Common myeloid progenitor, CD34-positive (primary cell): Measurements from ENCODE around the gene NOX4.
"Not testable (repeated sequence)": the region's sequence is repeated elsewhere in the genome, so short reads cannot be mapped to it uniquely, and the experiment has no call there.

Source experiments
- CTCF ChIA-PET: fragments of 350-600 bp; sonication (Branson Sonifier 250); formaldehyde crosslinking; loops from one replicate; lab custom pipeline; 2021; ENCODE audit warnings: antibody characterized with exemption; lab: Charles Lee
- POLR2A ChIA-PET: fragments of 350-600 bp; sonication (Branson Sonifier 250); formaldehyde crosslinking; loops from one replicate; lab custom pipeline; 2021; ENCODE audit warnings: antibody characterized with exemption; lab: Charles Lee
- DNase-seq, 3 donors: peaks; one replicate each; pipeline versions ENCODE4 v3.0.0 to v3.0.0-alpha.2; 2013
- H3K27ac ChIP-seq, 2 experiments: 1 replicate in 1 of 2; 2 replicates in 1 of 2; pipeline ENCODE4 v1.7.0; 2013; ENCODE audit warnings: inconsistent platforms in 2 of 2, low read length in 2 of 2, mild to moderate bottlenecking in 2 of 2, low read depth in 1 of 2, moderate library complexity in 1 of 2; ENCODE audit not compliant: severe bottlenecking in 2 of 2, insufficient read depth in 1 of 2, poor library complexity in 1 of 2
- H3K27me3 ChIP-seq, 5 experiments: replicated peaks in 2 of 5; 1 replicate in 3 of 5; 2 replicates in 2 of 5; pipeline versions ENCODE4 v1.6.1 to v1.7.0; 2013; ENCODE audit warnings: low read length in 4 of 5, mild to moderate bottlenecking in 2 of 5, moderate library complexity in 2 of 5, inconsistent platforms in 1 of 5; ENCODE audit not compliant: insufficient read depth in 5 of 5, control insufficient read depth in 4 of 5
- H3K36me3 ChIP-seq, 4 experiments: 1 replicate in 2 of 4; 2 replicates in 2 of 4; pipeline versions ENCODE4 v1.6.1 to v1.7.0; 2013; ENCODE audit warnings: low read length in 3 of 4, control low read depth in 1 of 4, mild to moderate bottlenecking in 1 of 4; ENCODE audit not compliant: control insufficient read depth in 4 of 4, insufficient read depth in 4 of 4
- H3K4me1 ChIP-seq, 4 experiments: 1 replicate in 3 of 4; 2 replicates in 1 of 4; pipeline versions ENCODE4 v1.6.1 to v1.7.1; 2013; ENCODE audit warnings: low read length in 3 of 4, mild to moderate bottlenecking in 3 of 4, control low read depth in 1 of 4, inconsistent platforms in 1 of 4, moderate library complexity in 1 of 4; ENCODE audit not compliant: control insufficient read depth in 4 of 4, insufficient read depth in 4 of 4; ENCODE audit errors: control extremely low read depth in 1 of 4
- H3K4me3 ChIP-seq, 7 experiments: 1 replicate in 4 of 7; 2 replicates in 3 of 7; pipeline versions ENCODE4 v1.5.1 to v1.7.0; 2013; ENCODE audit warnings: mild to moderate bottlenecking in 7 of 7, low read length in 6 of 7, moderate library complexity in 6 of 7, inconsistent platforms in 2 of 7, low read depth in 2 of 7, control low read depth in 1 of 7; ENCODE audit not compliant: insufficient read depth in 4 of 7, control insufficient read depth in 1 of 7; ENCODE audit errors: extremely low read depth in 1 of 7
- H3K9me3 ChIP-seq, 5 experiments: 1 replicate in 4 of 5; 2 replicates in 1 of 5; pipeline versions ENCODE4 v1.6.1 to v1.7.1; 2013; ENCODE audit warnings: low read length in 4 of 5, mild to moderate bottlenecking in 2 of 5, inconsistent platforms in 1 of 5, low read depth in 1 of 5, moderate library complexity in 1 of 5; ENCODE audit not compliant: control insufficient read depth in 4 of 5, insufficient read depth in 2 of 5; ENCODE audit errors: control extremely low read depth in 1 of 5
- WGBS: methylation state at CpG from one replicate; pipeline ENCODE4 v1.1.5; 2013; ENCODE audit not compliant: insufficient coverage; 5-methylcytosine and 5-hydroxymethylcytosine counted together

NOX4 gene

DNA sequence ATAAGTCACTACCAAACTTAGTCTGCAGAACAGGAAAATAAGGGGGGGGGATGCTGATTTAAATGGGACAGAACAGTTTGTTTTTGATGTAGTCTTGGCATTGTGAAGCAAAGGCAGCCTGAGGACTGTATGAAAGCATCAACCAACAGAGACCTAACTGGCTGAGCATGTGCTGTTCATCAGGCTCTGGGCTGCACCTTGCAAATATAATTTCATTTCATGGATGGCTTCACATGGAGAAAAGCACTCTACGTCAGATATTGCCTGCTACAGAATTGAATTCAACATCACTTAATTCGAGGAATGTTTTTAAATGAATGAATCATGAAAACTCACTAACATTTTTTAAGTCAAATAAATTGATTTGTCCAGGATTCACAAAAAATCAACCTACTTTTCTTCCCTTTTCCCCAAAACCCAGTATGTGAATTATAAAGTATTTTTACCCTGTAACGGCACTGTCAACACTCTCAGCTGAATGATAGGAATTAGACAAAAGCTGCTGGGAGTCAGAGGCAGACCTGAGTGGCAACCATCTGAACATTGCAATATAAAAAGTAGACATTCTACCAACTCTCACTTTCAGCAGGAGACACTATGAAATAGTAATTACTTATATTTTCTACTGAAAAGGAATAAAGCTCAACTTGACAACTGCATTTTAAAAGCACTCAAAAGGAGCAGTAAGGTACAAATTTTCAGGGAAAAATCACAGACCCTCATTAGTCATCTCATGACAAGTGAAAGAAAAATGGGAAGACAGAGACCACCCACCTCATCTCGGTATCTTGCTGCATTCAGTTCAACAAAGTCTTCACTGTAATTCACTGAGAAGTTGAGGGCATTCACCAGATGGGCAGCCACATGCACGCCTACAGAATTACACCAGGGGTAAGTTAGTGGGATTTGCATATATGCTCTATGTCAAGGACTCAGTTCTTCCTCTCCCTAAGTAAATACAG, 47.5 kb downstream of the NOX4 start:
- DNase-seq: no peak
- Histone ChIP-seq H3K27ac (no peak overlapping the region), H3K9me3 (peaks cover 0 to 1% (median 0%) of the 10 kb centered on the region in 5 experiments), H3K36me3 (no peaks in the 10 kb centered on the region), H3K4me3 (no peak overlapping the region), H3K27me3 (no peaks in the 10 kb centered on the region), H3K4me1 (no peaks in the 10 kb centered on the region)
- 80% methylated on average over 1 of the region's 5 CpGs for WGBS
- ChIA-PET POLR2A (no interaction called here), CTCF (interaction anchor here (0.9 kb wide), 1 partner anchor 12 kb away, joined by 3 read pairs; no protein-coding TSS in a partner anchor)

DNA sequence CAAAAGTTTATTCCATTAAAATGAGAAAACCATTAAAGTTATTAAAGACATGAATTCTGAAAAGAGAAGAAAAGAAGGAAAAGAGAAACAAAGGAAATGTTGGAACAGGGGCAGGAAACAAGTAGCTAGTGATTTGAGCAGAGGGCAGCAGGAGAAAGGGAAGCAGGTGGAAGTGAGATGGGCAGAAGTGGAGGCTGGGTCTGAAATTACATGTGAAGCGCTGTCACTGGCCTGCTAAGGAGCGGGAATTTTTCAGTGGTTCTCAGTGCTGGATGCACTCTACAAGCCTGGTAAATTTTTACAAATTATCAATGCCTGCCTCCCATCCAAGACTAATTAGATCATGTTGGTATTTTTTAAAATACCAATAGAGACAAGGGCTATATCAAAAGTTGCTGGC, 48.4 kb downstream of the NOX4 start:
- no peaks in the 10 kb centered on the region for H3K4me1 ChIP-seq
- no peak overlapping the region for H3K4me3 ChIP-seq
- H3K9me3 ChIP-seq: peaks cover 0 to 1% (median 0%) of the 10 kb centered on the region in 5 experiments
- ChIA-PET CTCF (no interaction called here), POLR2A (no interaction called here)
- no peaks in the 10 kb centered on the region for H3K27me3 ChIP-seq
- WGBS: 70% methylated on average over 2 of the region's 2 CpGs
- no peak overlapping the region for H3K27ac ChIP-seq
- no peaks in the 10 kb centered on the region for H3K36me3 ChIP-seq
- DNase-seq: no peak

GRCh38 chr11:89441606-89442005, 49.6 kb downstream of the NOX4 start:
- Histone ChIP-seq H3K4me3 (no peak overlapping the region), H3K9me3 (peaks cover 0 to 1% (median 0%) of the 10 kb centered on the region in 5 experiments), H3K27me3 (no peaks in the 10 kb centered on the region), H3K27ac (no peak overlapping the region), H3K36me3 (no peaks in the 10 kb centered on the region), H3K4me1 (no peaks in the 10 kb centered on the region)
- POLR2A ChIA-PET: no interaction called here
- no peak for DNase-seq
- CTCF ChIA-PET: interaction anchor here (0.6 kb wide), 1 partner anchor 1467 kb away, joined by 3 read pairs; no protein-coding TSS in a partner anchor
- no CpG with 5 or more reads among the region's 1 CpG for WGBS

- H3K4me1 ChIP-seq: no peaks in the 10 kb centered on the region
- POLR2A ChIA-PET: no interaction called here
- no peak for DNase-seq
- H3K9me3 ChIP-seq: no peaks in the 10 kb centered on the region
- no peak overlapping the region for H3K4me3 ChIP-seq
- no peak overlapping the region for H3K27ac ChIP-seq
- 82% methylated on average over 1 of the region's 1 CpG for WGBS
- H3K36me3 ChIP-seq: no peaks in the 10 kb centered on the region
- CTCF ChIA-PET: no interaction called here
- no peaks in the 10 kb centered on the region for H3K27me3 ChIP-seq
Measured at GRCh38 chr11:89437317-89437716, 53.9 kb downstream of the NOX4 start.

- no peaks in the 10 kb centered on the region for H3K9me3 ChIP-seq
- no peaks in the 10 kb centered on the region for H3K36me3 ChIP-seq
- H3K27me3 ChIP-seq: no peaks in the 10 kb centered on the region
- no peak overlapping the region for H3K4me3 ChIP-seq
- H3K4me1 ChIP-seq: no peaks in the 10 kb centered on the region
- WGBS: 29% methylated on average over 3 of the region's 3 CpGs
- CTCF ChIA-PET: no interaction called here
- POLR2A ChIA-PET: no interaction called here
- no peak for DNase-seq
- H3K27ac ChIP-seq: no peak overlapping the region
Measured at GRCh38 chr11:89436071-89436470, 55.1 kb downstream of the NOX4 start.

- no peaks in the 10 kb centered on the region for H3K36me3 ChIP-seq
- ChIA-PET POLR2A (no interaction called here), CTCF (no interaction called here)
- H3K27ac ChIP-seq: no peak overlapping the region
- H3K4me3 ChIP-seq: no peak overlapping the region
- H3K9me3 ChIP-seq: no peaks in the 10 kb centered on the region
- H3K4me1 ChIP-seq: no peaks in the 10 kb centered on the region
- no peak for DNase-seq
- 89% methylated on average over 1 of the region's 1 CpG for WGBS
- H3K27me3 ChIP-seq: no peaks in the 10 kb centered on the region
Measured at GRCh38 chr11:89433278-89433677, 57.9 kb downstream of the NOX4 start.

GRCh38 chr11:89432182-89432581, 59.0 kb downstream of the NOX4 start:
- H3K4me1 ChIP-seq, H3K36me3 ChIP-seq, H3K27me3 ChIP-seq, POLR2A ChIA-PET, H3K4me3 ChIP-seq, DNase-seq, CTCF ChIA-PET, H3K27ac ChIP-seq, H3K9me3 ChIP-seq: not testable (repeated sequence)
- WGBS: 100% methylated on average over 1 of the region's 3 CpGs
